Measurements from ENCODE around the gene VPS16. TPM values are rescaled to one million over a fixed set of nuclear protein-coding genes. Genes with fewer than 3 reads are reported as not detected.

Gene VPS16
- total and polyA plus RNA-seq, 4 donors, result 14.5 to 24.3 (median 16.1) TPM

GRCh38 chr20:2909953-2910352, 69.4 kb downstream of the VPS16 start:
- 95% methylated on average over 2 of the region's 2 CpGs for WGBS
- no peaks in the 10 kb centered on the region for H3K36me3 ChIP-seq (ENCODE audit: control insufficient read depth in 4 of 4, insufficient read depth in 3 of 4, low read depth in 1 of 4, low read length in 3 of 4)
- no peak overlapping the region for H3K4me3 ChIP-seq (ENCODE audit: low read depth in 1 of 3, low read length in 3 of 3)
- no peak overlapping the region for H3K27ac ChIP-seq (ENCODE audit: low read depth in 1 of 2, low read length in 2 of 2)
- no peaks in the 10 kb centered on the region for H3K9me3 ChIP-seq (ENCODE audit: control insufficient read depth in 4 of 4, low read length in 3 of 4)
- TF ChIP-seq, protein P1, sequence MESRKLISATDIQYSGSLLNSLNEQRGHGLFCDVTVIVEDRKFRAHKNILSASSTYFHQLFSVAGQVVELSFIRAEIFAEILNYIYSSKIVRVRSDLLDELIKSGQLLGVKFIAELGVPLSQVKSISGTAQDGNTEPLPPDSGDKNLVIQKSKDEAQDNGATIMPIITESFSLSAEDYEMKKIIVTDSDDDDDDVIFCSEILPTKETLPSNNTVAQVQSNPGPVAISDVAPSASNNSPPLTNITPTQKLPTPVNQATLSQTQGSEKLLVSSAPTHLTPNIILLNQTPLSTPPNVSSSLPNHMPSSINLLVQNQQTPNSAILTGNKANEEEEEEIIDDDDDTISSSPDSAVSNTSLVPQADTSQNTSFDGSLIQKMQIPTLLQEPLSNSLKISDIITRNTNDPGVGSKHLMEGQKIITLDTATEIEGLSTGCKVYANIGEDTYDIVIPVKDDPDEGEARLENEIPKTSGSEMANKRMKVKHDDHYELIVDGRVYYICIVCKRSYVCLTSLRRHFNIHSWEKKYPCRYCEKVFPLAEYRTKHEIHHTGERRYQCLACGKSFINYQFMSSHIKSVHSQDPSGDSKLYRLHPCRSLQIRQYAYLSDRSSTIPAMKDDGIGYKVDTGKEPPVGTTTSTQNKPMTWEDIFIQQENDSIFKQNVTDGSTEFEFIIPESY (IDR thresholded peaks at IDR 0.05), result no peak
- TF ChIP-seq REST (IDR thresholded peaks at IDR 0.05), result no peak
- TF ChIP-seq FOXA1 (IDR thresholded peaks at IDR 0.05), result no peak
- TF ChIP-seq, protein P2, sequence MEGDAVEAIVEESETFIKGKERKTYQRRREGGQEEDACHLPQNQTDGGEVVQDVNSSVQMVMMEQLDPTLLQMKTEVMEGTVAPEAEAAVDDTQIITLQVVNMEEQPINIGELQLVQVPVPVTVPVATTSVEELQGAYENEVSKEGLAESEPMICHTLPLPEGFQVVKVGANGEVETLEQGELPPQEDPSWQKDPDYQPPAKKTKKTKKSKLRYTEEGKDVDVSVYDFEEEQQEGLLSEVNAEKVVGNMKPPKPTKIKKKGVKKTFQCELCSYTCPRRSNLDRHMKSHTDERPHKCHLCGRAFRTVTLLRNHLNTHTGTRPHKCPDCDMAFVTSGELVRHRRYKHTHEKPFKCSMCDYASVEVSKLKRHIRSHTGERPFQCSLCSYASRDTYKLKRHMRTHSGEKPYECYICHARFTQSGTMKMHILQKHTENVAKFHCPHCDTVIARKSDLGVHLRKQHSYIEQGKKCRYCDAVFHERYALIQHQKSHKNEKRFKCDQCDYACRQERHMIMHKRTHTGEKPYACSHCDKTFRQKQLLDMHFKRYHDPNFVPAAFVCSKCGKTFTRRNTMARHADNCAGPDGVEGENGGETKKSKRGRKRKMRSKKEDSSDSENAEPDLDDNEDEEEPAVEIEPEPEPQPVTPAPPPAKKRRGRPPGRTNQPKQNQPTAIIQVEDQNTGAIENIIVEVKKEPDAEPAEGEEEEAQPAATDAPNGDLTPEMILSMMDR (IDR thresholded peaks at IDR 0.05; ENCODE audit: low read depth, low read length, missing input control), result no peak
- no peak for TF ChIP-seq MAX (IDR thresholded peaks at IDR 0.05)
- TF ChIP-seq RAD21 (IDR thresholded peaks at IDR 0.05), result no peak
- peaks cover 0 to 28% (median 14%) of the 10 kb centered on the region in 4 donors for H3K4me1 ChIP-seq (ENCODE audit: control insufficient read depth in 4 of 4, insufficient read depth in 4 of 4, low read length in 3 of 4)
- DNase-seq (ENCODE audit: low spot score), result no peak
- no peak overlapping the region for H3K9ac ChIP-seq (ENCODE audit: low read depth in 1 of 2, low read length in 2 of 2)
- H3K27me3 ChIP-seq (ENCODE audit: control insufficient read depth in 4 of 4, insufficient read depth in 4 of 4, low read length in 3 of 4), result no peaks in the 10 kb centered on the region

- no peak overlapping the region for H3K9ac ChIP-seq (ENCODE audit: low read depth in 1 of 2, low read length in 2 of 2)
- H3K27me3 ChIP-seq (ENCODE audit: control insufficient read depth in 4 of 4, insufficient read depth in 4 of 4, low read length in 3 of 4), result no peaks in the 10 kb centered on the region
- no peaks in the 10 kb centered on the region for H3K36me3 ChIP-seq (ENCODE audit: control insufficient read depth in 4 of 4, insufficient read depth in 3 of 4, low read depth in 1 of 4, low read length in 3 of 4)
- no peak overlapping the region for H3K27ac ChIP-seq (ENCODE audit: low read depth in 1 of 2, low read length in 2 of 2)
- H3K4me1 ChIP-seq (ENCODE audit: control insufficient read depth in 4 of 4, insufficient read depth in 4 of 4, low read length in 3 of 4), result peaks cover 0 to 28% (median 14%) of the 10 kb centered on the region in 4 donors
- no peaks in the 10 kb centered on the region for H3K9me3 ChIP-seq (ENCODE audit: control insufficient read depth in 4 of 4, low read length in 3 of 4)
- H3K4me3 ChIP-seq (ENCODE audit: low read depth in 1 of 3, low read length in 3 of 3), result no peak overlapping the region
- DNase-seq (ENCODE audit: low spot score), result no peak
- TF ChIP-seq GABPA (IDR thresholded peaks at IDR 0.05 in 1 of 2, conservative IDR thresholded peaks at IDR 0.05 in 1 of 2), result no peak
- TF ChIP-seq ATF3 (IDR thresholded peaks at IDR 0.05), result no peak
- no peak for TF ChIP-seq RAD21 (IDR thresholded peaks at IDR 0.05)
- no peak for TF ChIP-seq HNF4G (IDR thresholded peaks at IDR 0.05)
- no peak for TF ChIP-seq FOXA1 (IDR thresholded peaks at IDR 0.05)
- no peak for TF ChIP-seq MAX (IDR thresholded peaks at IDR 0.05)
- TF ChIP-seq, protein P1 (IDR thresholded peaks at IDR 0.05), result no peak
- no peak for TF ChIP-seq REST (IDR thresholded peaks at IDR 0.05)
- TF ChIP-seq JUND (IDR thresholded peaks at IDR 0.05), result no peak
- TF ChIP-seq, protein P2 (IDR thresholded peaks at IDR 0.05; ENCODE audit: low read depth, low read length, missing input control), result no peak
- no peak for TF ChIP-seq RXRA (IDR thresholded peaks at IDR 0.05)
Measured at GRCh38 chr20:2911200-2911599, 70.7 kb downstream of the VPS16 start.
